Psoas muscle (tissue), 8 donors: ENCODE data around the gene PARS2. TPM values are rescaled to one million over a fixed set of nuclear protein-coding genes. Genes with fewer than 3 reads are reported as not detected.
A peak's percentile ranks its signal among the peaks of the same experiment; 100 is the strongest.
"Not testable (repeated sequence)": the region's sequence is repeated elsewhere in the genome, so short reads cannot be mapped to it uniquely, and the experiment has no call there.

ENCODE experiments used
- ATAC-seq, 4 donors: fragments of 200-7000 bp; cut with Tn5 transposase; one replicate each; pipeline ENCODE4 v1.9.1; 2020; ENCODE audit warnings: moderate library complexity in 3 of 4, mild to moderate bottlenecking in 2 of 4
- DNase-seq, 2 donors: peaks; one replicate each; pipeline ENCODE4 v3.0.0-alpha.2; 2020
- H3K27ac ChIP-seq: fragments of 200-600 bp; one replicate; pipeline ENCODE4 v1.8.0; 2022
- H3K27me3 ChIP-seq, 3 donors: fragments of 200-600 bp in 1 of 3; one replicate each; pipeline versions ENCODE4 v1.6.1 to v1.8.0; 2013 to 2022; ENCODE audit warnings: low read length in 2 of 3, mild to moderate bottlenecking in 2 of 3, moderate library complexity in 1 of 3; ENCODE audit not compliant: insufficient read depth in 3 of 3
- H3K36me3 ChIP-seq, 2 donors: fragments of 200-600 bp in 1 of 2; one replicate each; pipeline versions ENCODE4 v1.6.1 to v1.8.0; 2013 to 2022; ENCODE audit warnings: low read depth in 1 of 2, mild to moderate bottlenecking in 1 of 2, moderate library complexity in 1 of 2; ENCODE audit not compliant: insufficient read depth in 1 of 2
- H3K4me1 ChIP-seq: fragments of 200-600 bp; one replicate; pipeline ENCODE4 v1.8.0; 2022
- H3K4me3 ChIP-seq: fragments of 200-600 bp; one replicate; pipeline ENCODE4 v1.8.0; 2022; ENCODE audit warnings: mild to moderate bottlenecking
- H3K9me3 ChIP-seq: fragments of 200-600 bp; one replicate; pipeline ENCODE4 v1.8.0; 2022
- CTCF ChIP-seq: fragments of 200-600 bp; IDR thresholded peaks from one replicate; pipeline ENCODE4 v1.8.0; 2022; ENCODE audit warnings: antibody characterized with exemption
- WGBS, 3 donors: extraction: QIAGEN DNeasy Blood & Tissue Kit; methylation state at CpG; one replicate each; pipeline versions ENCODE4 v1.1.6 to v1.1.7; 2013; 5-methylcytosine and 5-hydroxymethylcytosine counted together
- intact Hi-C, 2 donors: fragments of 100-400 bp; cut with DNase I; formaldehyde crosslinking; loops; one replicate each; pipeline versions ENCODE4 v1.11.0 to v1.14.2; 2022
- polyA plus RNA-seq, 3 donors: library from polyadenylated mRNA; stranded (reverse); fragments of 200-250 nt; gene quantifications; one replicate each; pipeline ENCODE4 v1.2.3, GENCODE V29; 2013
- total RNA-seq, 4 donors: library from RNA; stranded (reverse); fragmentation: NEBNext Ultra II Directional in 2 of 4; extraction: Animal tissue kit (Norgen Biotek cat#: 25700) in 2 of 4; gene quantifications; one replicate each; pipeline versions ENCODE4 v1.2.1 to v1.2.4, GENCODE V29; 2021 to 2023
- donor health status: healthy with polysubstance abuse.
- donor health status: DM: no; HTN: no; CAD: no; lungs with moderate emphysema.
- donor health status: Bipolar disorder and iron deficiency.
- donor health status: healthy.
- donor health status: DM: yes; HTN: yes; CAD: no.
- donor health status: DM: no; HTN: no; CAD: no.
- donor health status: DM: no; HTN: no; CAD: no.
- donor health status: DM: yes; HTN: yes; CAD: no.

PARS2 gene
- total and polyA plus RNA-seq, 7 donors = 2.4 to 5.6 (median 3.5) TPM

DNA sequence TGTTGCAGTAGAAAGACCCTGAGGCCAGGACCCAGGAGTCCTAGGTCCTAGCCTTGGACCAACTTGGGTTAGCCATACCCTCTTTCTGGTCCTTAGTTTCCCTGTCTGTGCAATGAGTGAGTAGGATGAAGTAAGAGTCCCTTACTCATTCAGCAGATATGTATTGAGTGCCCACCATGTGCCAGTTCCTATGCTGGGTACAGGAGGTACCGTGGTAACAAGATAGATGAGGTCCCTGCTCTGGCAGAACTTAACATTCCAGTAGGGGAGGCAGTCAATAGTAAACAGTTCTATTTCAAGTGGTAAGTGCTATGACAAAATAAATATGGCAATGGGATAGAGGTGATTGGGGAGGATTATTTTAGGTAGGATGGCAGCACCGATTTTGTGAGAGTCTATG, 18.3 kb upstream of the PARS2 start:
- no peak for TF ChIP-seq CTCF
- intact Hi-C loops = no loop called here
- Histone ChIP-seq H3K4me1 (peaks cover 3% of the 10 kb centered on the region), H3K4me3 (no peak overlapping the region), H3K36me3 (no peaks in the 10 kb centered on the region), H3K9me3 (no peaks in the 10 kb centered on the region), H3K27me3 (peaks cover 0 to 23% (median 4%) of the 10 kb centered on the region in 3 donors), H3K27ac (no peak overlapping the region)
- DNase-seq (no peak), ATAC-seq (no peak)
- whole genome bisulfite sequencing, 3 donors = 59 to 70% (median 60%) methylated on average over 2 of the region's 2 CpGs

DNA sequence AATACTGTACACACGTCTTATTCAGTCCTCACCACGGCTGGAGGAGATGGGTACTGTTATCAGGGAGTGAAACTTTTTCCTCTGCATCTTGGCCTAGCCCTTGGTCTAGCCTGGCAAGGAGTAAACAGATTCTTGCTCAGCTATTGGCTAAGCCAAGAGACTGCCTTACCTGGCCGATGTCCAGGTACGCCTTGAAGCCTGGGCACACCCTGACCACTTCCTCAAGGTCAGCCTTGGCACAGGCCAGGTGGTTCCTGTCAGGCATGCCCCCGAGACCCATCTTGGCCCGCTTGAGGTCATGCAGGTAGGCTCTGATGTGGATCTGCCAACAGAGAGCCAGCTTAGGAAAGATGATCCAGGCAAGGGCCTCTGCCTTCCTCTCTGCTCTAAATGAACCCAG, 17.8 kb upstream of the PARS2 start:
- H3K4me1 ChIP-seq = peaks cover 3% of the 10 kb centered on the region
- WGBS, 3 donors = 82 to 93% (median 88%) methylated on average over 5 to 6 of the region's 6 CpGs
- DNase-seq = no peak
- no peaks in the 10 kb centered on the region for H3K36me3 ChIP-seq
- no peak for TF ChIP-seq CTCF
- no peak for ATAC-seq
- H3K27ac ChIP-seq = no peak overlapping the region
- H3K27me3 ChIP-seq = peaks cover 0 to 23% (median 4%) of the 10 kb centered on the region in 3 donors
- intact Hi-C loops = no loop called here
- H3K9me3 ChIP-seq = no peaks in the 10 kb centered on the region
- no peak overlapping the region for H3K4me3 ChIP-seq

- intact Hi-C loops = no loop called here
- peak overlapping the region; percentile 48 for H3K4me3 ChIP-seq
- TF ChIP-seq CTCF = no peak
- DNase-seq = no peak
- peaks cover 3% of the 10 kb centered on the region for H3K4me1 ChIP-seq
- ATAC-seq = peak; percentile 54 to 63 (median 58)
- no peak overlapping the region for H3K27ac ChIP-seq
- H3K27me3 ChIP-seq = peaks cover 0 to 18% (median 4%) of the 10 kb centered on the region in 3 donors
- no peaks in the 10 kb centered on the region for H3K9me3 ChIP-seq
- 11 to 19% (median 14%) methylated on average over 56 to 74 of the region's 74 CpGs for WGBS, 3 donors
- H3K36me3 ChIP-seq = no peaks in the 10 kb centered on the region
Observed at GRCh38 chr1:54781023-54781723, 16.9 kb upstream of the PARS2 start.

GRCh38 chr1:54777431-54777830, 13.1 kb upstream of the PARS2 start:
- ATAC-seq (no peak), DNase-seq (no peak)
- H3K9me3 ChIP-seq = no peaks in the 10 kb centered on the region
- intact Hi-C loops = no loop called here
- no peaks in the 10 kb centered on the region for H3K36me3 ChIP-seq
- H3K4me1 ChIP-seq = peaks cover 3% of the 10 kb centered on the region
- TF ChIP-seq CTCF = no peak
- H3K4me3 ChIP-seq = no peak overlapping the region
- WGBS, 3 donors = 54 to 72% (median 64%) methylated on average over 4 of the region's 4 CpGs
- H3K27me3 ChIP-seq = peaks cover 0 to 18% (median 4%) of the 10 kb centered on the region in 3 donors
- no peak overlapping the region for H3K27ac ChIP-seq

GRCh38 chr1:54777011-54777410, 12.7 kb upstream of the PARS2 start:
- no peak overlapping the region for H3K27ac ChIP-seq
- no peaks in the 10 kb centered on the region for H3K9me3 ChIP-seq
- ATAC-seq (no peak), DNase-seq (no peak)
- 60 to 72% (median 67%) methylated on average over 4 of the region's 4 CpGs for WGBS, 3 donors
- H3K36me3 ChIP-seq = no peaks in the 10 kb centered on the region
- H3K4me3 ChIP-seq = no peak overlapping the region
- peaks cover 0 to 18% (median 4%) of the 10 kb centered on the region in 3 donors for H3K27me3 ChIP-seq
- intact Hi-C loops = no loop called here
- peaks cover 3% of the 10 kb centered on the region for H3K4me1 ChIP-seq
- no peak for TF ChIP-seq CTCF

GRCh38 chr1:54775828-54776721, 11.8 kb upstream of the PARS2 start:
- H3K9me3 ChIP-seq, ATAC-seq, H3K4me3 ChIP-seq, intact Hi-C loops, H3K36me3 ChIP-seq, H3K27ac ChIP-seq, DNase-seq, H3K4me1 ChIP-seq: not testable (repeated sequence)
- WGBS, 3 donors = 64 to 74% (median 70%) methylated on average over 16 of the region's 16 CpGs
- H3K27me3 ChIP-seq = peaks cover 0 to 13% (median 0%) of the 10 kb centered on the region in 3 donors
